ENCODE data around the gene KIF25.

The KIF25 gene

GRCh38 chr6:168037856-168038255 is 40.4 kb downstream of the KIF25 start:
- DNase-seq (ENCODE audit: low read depth) = no peak

- DNase-seq (ENCODE audit: low read depth) = no peak
These were observed 41.2 kb downstream of the KIF25 start for GRCh38 chr6:168038576-168039140.

GRCh38 chr6:168039301-168039700 is 41.8 kb downstream of the KIF25 start:
- DNase-seq (ENCODE audit: low read depth) = no peak

GRCh38 chr6:168039849-168040248 is 42.4 kb downstream of the KIF25 start:
- no peak for DNase-seq (ENCODE audit: low read depth)

GRCh38 chr6:168040856-168041496 is 43.5 kb downstream of the KIF25 start:
- DNase-seq (ENCODE audit: low read depth) = no peak

GRCh38 chr6:168041928-168042327 is 44.5 kb downstream of the KIF25 start:
- no peak for DNase-seq (ENCODE audit: low read depth)

- no peak for DNase-seq (ENCODE audit: low read depth)
These were observed 45.1 kb downstream of the KIF25 start for GRCh38 chr6:168042426-168043192.

GRCh38 chr6:168043193-168043847 is 45.8 kb downstream of the KIF25 start:
- DNase-seq (ENCODE audit: low read depth) = no peak

GRCh38 chr6:168043848-168044415 is 46.5 kb downstream of the KIF25 start:
- no peak for DNase-seq (ENCODE audit: low read depth)

GRCh38 chr6:168044521-168045130 is 47.2 kb downstream of the KIF25 start:
- DNase-seq (ENCODE audit: low read depth) = no peak

- DNase-seq (ENCODE audit: low read depth) = no peak
These were observed 47.7 kb downstream of the KIF25 start for GRCh38 chr6:168045141-168045691.

- no peak for DNase-seq (ENCODE audit: low read depth)
These were observed 48.5 kb downstream of the KIF25 start for GRCh38 chr6:168045706-168046620.

- DNase-seq (ENCODE audit: low read depth) = no peak
These were observed 49.2 kb downstream of the KIF25 start for GRCh38 chr6:168046696-168047095.

GRCh38 chr6:168047841-168048723 is 50.6 kb downstream of the KIF25 start:
- DNase-seq (ENCODE audit: low read depth) = no peak

- DNase-seq (ENCODE audit: low read depth) = no peak
These were observed 51.2 kb downstream of the KIF25 start for GRCh38 chr6:168048724-168049025.

- DNase-seq (ENCODE audit: low read depth) = no peak
These were observed 51.8 kb downstream of the KIF25 start for GRCh38 chr6:168049277-168049676.

- no peak for DNase-seq (ENCODE audit: low read depth)
These were observed 52.3 kb downstream of the KIF25 start for GRCh38 chr6:168049706-168050224.

- DNase-seq (ENCODE audit: low read depth) = no peak
These were observed 52.9 kb downstream of the KIF25 start for GRCh38 chr6:168050225-168050880.

Measured in HS-5 (cell line).